GDM1 (cell line): ENCODE data around the gene TFEB.
"Not testable (repeated sequence)": the region's sequence is repeated elsewhere in the genome, so short reads cannot be mapped to it uniquely, and the experiment has no call there.

ENCODE experiments used
- DNase-seq: peaks from one replicate; lab custom pipeline; 2025; lab: John Stamatoyannopoulos, UW

TFEB gene

GRCh38 chr6:41735427-41736185 lies at the start of gene TFEB:
Gene TFEB, minus strand, starts transcription at chr6:41735608. Its CDS starts 44,395 bp downstream, at chr6:41691213.
- peak; percentile 83 for DNase-seq

- DNase-seq = no peak
Observed at GRCh38 chr6:41784581-41785171, 49.3 kb upstream of the TFEB start.

GRCh38 chr6:41783106-41783780 lies 47.8 kb upstream of the TFEB start:
- DNase-seq = no peak

- no peak for DNase-seq
Observed at GRCh38 chr6:41781366-41781730, 45.9 kb upstream of the TFEB start.

- no peak for DNase-seq
Observed at GRCh38 chr6:41780551-41781365, 45.4 kb upstream of the TFEB start, which contains the start of gene PRICKLE4. Gene PRICKLE4, plus strand, starts transcription at chr6:41780782. Its CDS starts 2,692 bp downstream, at chr6:41783474.

- peak; percentile 94 for DNase-seq
Observed at GRCh38 chr6:41779788-41780550, 44.6 kb upstream of the TFEB start, which contains the start of gene FRS3. Gene FRS3, minus strand, starts transcription at chr6:41779900. Its CDS starts 2,913 bp downstream, at chr6:41776987.

GRCh38 chr6:41779336-41779735 lies 43.9 kb upstream of the TFEB start:
- DNase-seq = no peak

GRCh38 chr6:41778895-41779294 lies 43.5 kb upstream of the TFEB start:
- no peak for DNase-seq

GRCh38 chr6:41777551-41778285 lies 42.3 kb upstream of the TFEB start:
- DNase-seq = peak; percentile 34

- DNase-seq = no peak
Observed at GRCh38 chr6:41775293-41775882, 40.0 kb upstream of the TFEB start.

GRCh38 chr6:41774841-41775240 lies 39.4 kb upstream of the TFEB start:
- no peak for DNase-seq

- DNase-seq = no peak
Observed at GRCh38 chr6:41771058-41771983, 35.9 kb upstream of the TFEB start.

GRCh38 chr6:41770381-41771057 lies 35.1 kb upstream of the TFEB start:
- no peak for DNase-seq

- no peak for DNase-seq
Observed at GRCh38 chr6:41769376-41769775, 34.0 kb upstream of the TFEB start.

- DNase-seq = peak; percentile 38
Observed at GRCh38 chr6:41768545-41769308, 33.3 kb upstream of the TFEB start.

- peak; percentile 27 for DNase-seq
Observed at GRCh38 chr6:41767112-41767833, 31.9 kb upstream of the TFEB start.

GRCh38 chr6:41766043-41766664 lies 30.7 kb upstream of the TFEB start:
- DNase-seq = not testable (repeated sequence)
